GM12891 (cell line): ENCODE measurements around the gene ACSBG1.

Source experiments
- POLR2A ChIP-seq: IDR thresholded peaks from 2 replicates; pipeline ENCODE4 v1.6.1; 2011; ENCODE audit warnings: low read depth, low read length, control low read depth
- POLR2AphosphoS5 ChIP-seq: IDR thresholded peaks from 2 replicates; pipeline ENCODE4 v1.6.1; 2011; ENCODE audit warnings: low read depth, low read length, control low read depth
- TAF1 ChIP-seq: IDR thresholded peaks from 2 replicates; pipeline ENCODE4 v1.6.1; 2011; ENCODE audit warnings: low read depth, low read length, control low read depth

DNA sequence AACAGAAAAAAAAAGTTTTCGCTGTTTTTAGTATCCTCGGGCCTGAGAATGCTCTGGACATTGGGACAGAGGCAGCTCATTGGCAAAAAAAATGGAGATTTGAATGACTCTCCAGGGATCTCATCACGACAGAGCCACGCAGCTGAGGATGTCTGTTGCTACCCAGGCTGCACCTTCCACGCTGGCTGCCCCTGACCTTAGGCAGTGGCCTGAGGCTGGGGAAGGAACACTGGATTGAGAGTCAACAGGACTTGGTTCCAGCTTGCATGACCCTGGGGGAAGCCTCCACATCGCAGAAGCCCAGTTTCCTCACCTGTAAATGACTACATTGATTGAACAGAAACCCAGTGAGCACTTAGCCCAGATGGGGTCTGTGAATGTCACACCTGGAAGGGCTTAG is 8.7 kb upstream of the ACSBG1 start:
- TF ChIP-seq POLR2A = no peak
- TF ChIP-seq TAF1 = no peak
- TF ChIP-seq POLR2AphosphoS5 = no peak
